H1 (cell line): Measurements from ENCODE around the gene PTPRO. TPM values are rescaled to one million over a fixed set of nuclear protein-coding genes. Genes with fewer than 3 reads are reported as not detected.

Source experiments
- CTCF ChIA-PET: fragments of 300-600 bp; sonication (Branson Sonifier 250); formaldehyde crosslinking; loops from one replicate; lab custom pipeline; 2021; ENCODE audit not compliant: partially characterized antibody; lab: Charles Lee
- POLR2A ChIA-PET: fragments of 300-600 bp; sonication (Branson Sonifier 250); formaldehyde crosslinking; loops from one replicate; lab custom pipeline; 2021; ENCODE audit warnings: inconsistent platforms; ENCODE audit not compliant: partially characterized antibody; lab: Charles Lee
- DNase-seq, 2 experiments: peaks; one replicate each; pipeline versions ENCODE4 v3.0.0 to v3.0.0-alpha.2; 2010 to 2022; ENCODE audit warnings: low spot score in 2 of 2, low read depth in 1 of 2, mixed read lengths in 1 of 2
- FAIRE-seq: peaks from 2 replicates; lab custom pipeline; 2011; peaks lifted over from hg19 to GRCh38; lab: Jason Lieb, UNC
- H2AFZ ChIP-seq: 2 replicates; pipeline ENCODE4 v1.8.1; 2012; ENCODE audit warnings: low read length, inconsistent platforms
- H2AK5ac ChIP-seq: 2 replicates; pipeline ENCODE4 v1.6.1; 2013; ENCODE audit warnings: low read depth, low read length
- H2BK120ac ChIP-seq: replicated peaks from 2 replicates; pipeline ENCODE3; 2013; ENCODE audit warnings: low read depth, low read length, inconsistent platforms
- H2BK12ac ChIP-seq: 2 replicates; pipeline ENCODE4 v1.6.1; 2013; ENCODE audit warnings: low read depth, low read length
- H2BK15ac ChIP-seq: 2 replicates; pipeline ENCODE4 v1.6.1; 2013; ENCODE audit warnings: low read length
- H2BK20ac ChIP-seq: 2 replicates; pipeline ENCODE4 v1.6.1; 2013; ENCODE audit warnings: low read length
- H2BK5ac ChIP-seq: 2 replicates; pipeline ENCODE4 v1.6.1; 2013; ENCODE audit warnings: low read depth, low read length
- H3K14ac ChIP-seq: 2 replicates; pipeline ENCODE4 v1.6.1; 2013; ENCODE audit warnings: inconsistent platforms; ENCODE audit not compliant: insufficient read length
- H3K18ac ChIP-seq: 2 replicates; pipeline ENCODE4 v1.6.1; 2013; ENCODE audit warnings: low read length; ENCODE audit errors: extremely low read depth
- H3K23ac ChIP-seq: 2 replicates; pipeline ENCODE4 v1.6.1; 2013; ENCODE audit warnings: inconsistent platforms; ENCODE audit not compliant: insufficient read length
- H3K23me2 ChIP-seq: 2 replicates; pipeline ENCODE4 v1.6.1; 2013; ENCODE audit warnings: low read depth, low read length
- H3K27ac ChIP-seq: 2 replicates; pipeline ENCODE4 v1.6.1; 2011; ENCODE audit warnings: low read depth, low read length, inconsistent platforms
- H3K27me3 ChIP-seq, 4 experiments: replicated peaks in 1 of 4; 1 replicate in 1 of 4; 2 replicates in 3 of 4; pipeline versions ENCODE4 v1.6.1 to v1.8.1; 2011 to 2013; ENCODE audit warnings: low read length in 3 of 4, mild to moderate bottlenecking in 3 of 4, inconsistent platforms in 2 of 4, mixed read lengths in 2 of 4, moderate library complexity in 1 of 4; ENCODE audit not compliant: control insufficient read depth in 3 of 4, insufficient read depth in 3 of 4; ENCODE audit errors: extremely low read depth in 1 of 4
- H3K36me3 ChIP-seq, 4 experiments: 2 replicates each; pipeline versions ENCODE4 v1.6.1 to v1.8.1; 2011 to 2013; ENCODE audit warnings: mild to moderate bottlenecking in 4 of 4, low read length in 3 of 4, moderate library complexity in 2 of 4, control low read depth in 1 of 4, inconsistent platforms in 1 of 4; ENCODE audit not compliant: insufficient read depth in 4 of 4, control insufficient read depth in 2 of 4
- H3K4ac ChIP-seq: replicated peaks from 2 replicates; pipeline ENCODE3; 2013; ENCODE audit warnings: low read length, low read depth, mixed read lengths, inconsistent platforms; ENCODE audit not compliant: insufficient read length
- H3K4me1 ChIP-seq, 4 experiments: replicated peaks in 1 of 4; 1 replicate in 1 of 4; 2 replicates in 3 of 4; pipeline versions ENCODE4 v1.6.1 to v1.8.1; 2011 to 2013; ENCODE audit warnings: low read length in 3 of 4, inconsistent platforms in 2 of 4, mixed read lengths in 1 of 4; ENCODE audit not compliant: insufficient read depth in 4 of 4, control insufficient read depth in 3 of 4
- H3K4me2 ChIP-seq, 2 experiments: 2 replicates each; pipeline versions ENCODE4 v1.6.1 to v1.8.1; 2011 to 2013; ENCODE audit warnings: low read depth in 2 of 2, low read length in 2 of 2, control low read depth in 1 of 2, inconsistent platforms in 1 of 2, mild to moderate bottlenecking in 1 of 2; ENCODE audit not compliant: insufficient read depth in 1 of 2
- H3K4me3 ChIP-seq, 4 experiments: fragments of 200-600, 300-600 bp in 1 of 4; sonication (generic), shearing (Covaris generic), sonication (Bioruptor Twin) in 1 of 4; 2 replicates each; pipeline versions ENCODE4 v1.5.1 to v1.8.1; 2011 to 2016; ENCODE audit warnings: low read length in 4 of 4, low read depth in 3 of 4, control low read depth in 2 of 4, inconsistent platforms in 2 of 4, mild to moderate bottlenecking in 2 of 4, mixed read lengths in 1 of 4, moderate library complexity in 1 of 4; ENCODE audit not compliant: insufficient read depth in 2 of 4; ENCODE audit errors: extremely low read depth in 1 of 4
- H3K56ac ChIP-seq: replicated peaks from 2 replicates; pipeline ENCODE3; 2013; ENCODE audit warnings: low read depth, mild to moderate bottlenecking, mixed read lengths, low read length, inconsistent platforms; ENCODE audit not compliant: insufficient read length
- H3K79me1 ChIP-seq: 2 replicates; pipeline ENCODE4 v1.6.1; 2013; ENCODE audit warnings: low read depth, low read length, control low read depth
- H3K79me2 ChIP-seq, 2 experiments: 2 replicates each; pipeline versions ENCODE4 v1.6.1 to v1.8.1; 2012 to 2013; ENCODE audit warnings: low read length in 2 of 2, mild to moderate bottlenecking in 2 of 2, inconsistent platforms in 1 of 2; ENCODE audit not compliant: insufficient read depth in 2 of 2, control insufficient read depth in 1 of 2
- H3K9ac ChIP-seq, 4 experiments: replicated peaks in 1 of 4; 1 replicate in 1 of 4; 2 replicates in 3 of 4; pipeline versions ENCODE4 v1.6.1 to v1.8.1; 2011 to 2013; ENCODE audit warnings: low read depth in 3 of 4, low read length in 3 of 4, control low read depth in 2 of 4, mild to moderate bottlenecking in 2 of 4, moderate library complexity in 2 of 4, inconsistent platforms in 1 of 4; ENCODE audit errors: extremely low read depth in 1 of 4
- H3K9me3 ChIP-seq, 2 experiments: 2 replicates each; pipeline versions ENCODE4 v1.6.1 to v1.8.1; 2012 to 2013; ENCODE audit warnings: mild to moderate bottlenecking in 2 of 2, moderate library complexity in 2 of 2, control low read depth in 1 of 2, inconsistent platforms in 1 of 2, low read depth in 1 of 2, low read length in 1 of 2, mixed read lengths in 1 of 2; ENCODE audit not compliant: insufficient read depth in 2 of 2
- H4K20me1 ChIP-seq, 2 experiments: replicated peaks in 1 of 2; 2 replicates each; pipeline versions ENCODE3 to v1.8.1; 2011 to 2013; ENCODE audit warnings: inconsistent platforms in 2 of 2, low read length in 2 of 2, mild to moderate bottlenecking in 1 of 2; ENCODE audit not compliant: insufficient read depth in 2 of 2, control insufficient read depth in 1 of 2
- H4K5ac ChIP-seq: 2 replicates; pipeline ENCODE4 v1.6.1; 2013; ENCODE audit warnings: low read length, low read depth, mixed read lengths, inconsistent platforms; ENCODE audit not compliant: insufficient read length
- H4K8ac ChIP-seq: 2 replicates; pipeline ENCODE4 v1.8.0; 2013; ENCODE audit warnings: mild to moderate bottlenecking, moderate library complexity, low read length, inconsistent platforms; ENCODE audit not compliant: insufficient read depth; ENCODE audit errors: extremely low read depth
- H4K91ac ChIP-seq: replicated peaks from 2 replicates; pipeline ENCODE3; 2013; ENCODE audit warnings: low read length, mixed read lengths, inconsistent platforms; ENCODE audit not compliant: insufficient read length
- ATF3 ChIP-seq: IDR thresholded peaks from 2 replicates; pipeline ENCODE4 v1.6.1; 2011; ENCODE audit warnings: low read depth, mild to moderate bottlenecking, low read length; ENCODE audit not compliant: insufficient read depth
- KDM4A ChIP-seq: IDR thresholded peaks from one replicate; pipeline ENCODE4 v1.7.1; 2012; ENCODE audit warnings: low read depth, mild to moderate bottlenecking, moderate library complexity, low read length, inconsistent platforms; ENCODE audit not compliant: severe bottlenecking
- PHF8 ChIP-seq: fragments of 200-600 bp; sonication (generic); conservative IDR thresholded peaks from 2 replicates; pipeline ENCODE4 v1.7.1; 2012; ENCODE audit warnings: low read depth, mild to moderate bottlenecking, inconsistent platforms, low read length, moderate library complexity
- RAD21 ChIP-seq, 2 experiments: IDR thresholded peaks in 1 of 2; conservative IDR thresholded peaks in 1 of 2; 2 replicates each; pipeline ENCODE4 v1.6.1; 2011; ENCODE audit warnings: low read depth in 2 of 2, low read length in 2 of 2, improper control_type of control experiment in 1 of 2, inconsistent platforms in 1 of 2, mild to moderate bottlenecking in 1 of 2, moderate library complexity in 1 of 2
- TEAD4 ChIP-seq: IDR thresholded peaks from 2 replicates; pipeline ENCODE4 v1.6.1; 2012; ENCODE audit warnings: low read depth, low read length, inconsistent platforms, mixed read lengths
- polyA plus RNA-seq, 7 experiments: library from polyadenylated mRNA; depleted of rRNA in 3 of 7; stranded (reverse) in 5 of 7; unstranded in 2 of 7; fragments of >200 nt in 5 of 7; fragments of 200-250 nt in 2 of 7; gene quantifications; 1 replicate in 5 of 7; 2 replicates in 1 of 7; 4 replicates in 1 of 7; pipeline versions ENCODE4 v1.2.1 to v1.2.3, GENCODE V29; 2011 to 2013; ENCODE audit warnings: missing spikeins in 2 of 7, mixed read lengths in 2 of 7
- total RNA-seq: library from RNA; stranded (reverse); fragmentation: NEBNext Ultra II Directional; extraction: Animal tissue kit (Norgen Biotek cat#: 25700); gene quantifications from 2 replicates; pipeline ENCODE4 v1.2.1, GENCODE V29; 2021

Gene PTPRO
- total and polyA plus RNA-seq, 2 of the 8 experiments (the other 6 are each of a cell fraction or from before 2014, with no cell fraction given) = 0.73 to 1.7 TPM

GRCh38 chr12:15544589-15544988 is 222.3 kb downstream of the PTPRO start:
- Histone ChIP-seq H2BK120ac (no peak overlapping the region), H3K56ac (no peak overlapping the region), H2BK12ac (no peak overlapping the region), H3K79me2 (no peaks in the 10 kb centered on the region), H4K20me1 (no peaks in the 10 kb centered on the region), H2AFZ (no peak overlapping the region), H2BK5ac (no peak overlapping the region), H4K8ac (no peak overlapping the region), H4K5ac (no peak overlapping the region), H3K9ac (no peak overlapping the region), H3K23ac (no peak overlapping the region), H2AK5ac (no peak overlapping the region), H3K27me3 (no peaks in the 10 kb centered on the region), H2BK15ac (no peak overlapping the region), H3K9me3 (no peaks in the 10 kb centered on the region), H3K4me1 (no peaks in the 10 kb centered on the region), H4K91ac (no peak overlapping the region), H3K23me2 (no peaks in the 10 kb centered on the region), H3K14ac (no peak overlapping the region), H3K79me1 (no peaks in the 10 kb centered on the region), H3K4me3 (no peak overlapping the region), H3K4me2 (no peak overlapping the region), H2BK20ac (no peak overlapping the region), H3K4ac (no peak overlapping the region), H3K36me3 (no peaks in the 10 kb centered on the region), H3K27ac (no peak overlapping the region), H3K18ac (no peak overlapping the region)
- FAIRE-seq (no peak), DNase-seq (no peak)
- ChIA-PET CTCF (interaction anchor here (0.9 to 2.6 kb wide), 2 partner anchors 12 to 17 kb away, joined by 3 to 9 read pairs; no protein-coding TSS in a partner anchor), POLR2A (no interaction called here)
- TF ChIP-seq RAD21 (IDR thresholded peaks at IDR 0.05 in 1 of 2, conservative IDR thresholded peaks at IDR 0.05 in 1 of 2; ENCODE audit: low read depth in 2 of 2, low read length in 2 of 2) (no peak), PHF8 (no peak), ATF3 (no peak), KDM4A (no peak), TEAD4 (no peak)
